ENCODE data around the gene LRMDA. TPM values are rescaled to one million over a fixed set of nuclear protein-coding genes. Genes with fewer than 3 reads are reported as not detected.

LRMDA gene
- total and polyA plus RNA-seq, 2 of the 8 experiments (the other 6 are each of a cell fraction or from before 2014, with no cell fraction given), result 0.86 to 2.8 TPM

GRCh38 chr10:75878586-75878985 lies 447.2 kb downstream of the LRMDA start (continued):
- no peak for TF ChIP-seq GABPA (IDR thresholded peaks at IDR 0.05; ENCODE audit: borderline replicate concordance, insufficient read depth, low read length)
